Stimulated activated CD4-positive, alpha-beta T cell treated with anti-CD3 and anti-CD28 coated beads, TNF-alpha, amount 100 ng/mL, for 24 hours (primary cell): ENCODE results near the gene LCE1B.

Source experiments
- DNase-seq, 3 experiments: peaks; one replicate each; pipeline ENCODE4 v3.0.0-alpha.2; 2020; ENCODE audit warnings: low read depth in 3 of 3

Gene LCE1B

GRCh38 chr1:152860129-152860528 is 48.4 kb downstream of the LCE1B start:
- no peak for DNase-seq

GRCh38 chr1:152861374-152861773 is 49.6 kb downstream of the LCE1B start:
- no peak for DNase-seq
